Osteoblast (primary cell): ENCODE data around the gene NEK10. TPM values are rescaled to one million over a fixed set of nuclear protein-coding genes. Genes with fewer than 3 reads are reported as not detected.
A peak's percentile ranks its signal among the peaks of the same experiment; 100 is the strongest.

Experiments
- DNase-seq: peaks from one replicate; pipeline ENCODE4 v3.0.0; 2011; ENCODE audit warnings: low spot score, mixed read lengths; ENCODE audit not compliant: insufficient read length; ENCODE audit errors: missing footprints
- H2AFZ ChIP-seq: 2 replicates; pipeline ENCODE4 v1.6.0; 2011; ENCODE audit warnings: mild to moderate bottlenecking, low read length
- H3K27ac ChIP-seq: 2 replicates; pipeline ENCODE4 v1.5.1; 2011; ENCODE audit warnings: mild to moderate bottlenecking, low read depth, low read length, moderate library complexity
- H3K27me3 ChIP-seq: 2 replicates; pipeline ENCODE4 v1.6.0; 2012; ENCODE audit warnings: mild to moderate bottlenecking, control low read depth, inconsistent platforms, low read length, moderate library complexity; ENCODE audit not compliant: insufficient read depth
- H3K36me3 ChIP-seq: 2 replicates; pipeline ENCODE4 v1.5.1; 2011; ENCODE audit warnings: mild to moderate bottlenecking, low read length, control low read depth, moderate library complexity; ENCODE audit not compliant: insufficient read depth
- H3K4me1 ChIP-seq: 2 replicates; pipeline ENCODE4 v1.5.1; 2011; ENCODE audit warnings: mild to moderate bottlenecking, low read length, control low read depth, moderate library complexity; ENCODE audit not compliant: insufficient read depth
- H3K4me2 ChIP-seq: 2 replicates; pipeline ENCODE4 v1.6.0; 2011; ENCODE audit warnings: mild to moderate bottlenecking, low read length; ENCODE audit not compliant: insufficient read depth
- H3K4me3 ChIP-seq: fragments of 200-600 bp; sonication (generic); 3 replicates; pipeline ENCODE4 v1.5.1; 2012; ENCODE audit warnings: mild to moderate bottlenecking, low read length, inconsistent platforms; ENCODE audit not compliant: insufficient read depth
- H3K79me2 ChIP-seq: 2 replicates; pipeline ENCODE4 v1.6.0; 2012; ENCODE audit warnings: mild to moderate bottlenecking, low read length, control low read depth, inconsistent platforms; ENCODE audit not compliant: insufficient read depth
- H3K9me3 ChIP-seq: 2 replicates; pipeline ENCODE4 v1.5.1; 2011; ENCODE audit warnings: low read depth, low read length, control low read depth
- H4K20me1 ChIP-seq: 2 replicates; pipeline ENCODE4 v1.6.0; 2012; ENCODE audit warnings: mild to moderate bottlenecking, low read length, control low read depth; ENCODE audit not compliant: insufficient read depth
- total RNA-seq: library from RNA; depleted of rRNA; stranded (reverse); fragments of >200 nt; gene quantifications from 2 replicates; pipeline ENCODE4 v1.2.3, GENCODE V29; 2012
- TF ChIP-seq, protein P1 (sequence below): IDR thresholded peaks from 2 replicates; pipeline ENCODE4 v1.5.1; 2011; ENCODE audit warnings: mild to moderate bottlenecking, low read depth, low read length, moderate library complexity; ENCODE audit errors: extremely low read depth

Gene NEK10
- total RNA-seq, 1 donor = 69.8 TPM

DNA sequence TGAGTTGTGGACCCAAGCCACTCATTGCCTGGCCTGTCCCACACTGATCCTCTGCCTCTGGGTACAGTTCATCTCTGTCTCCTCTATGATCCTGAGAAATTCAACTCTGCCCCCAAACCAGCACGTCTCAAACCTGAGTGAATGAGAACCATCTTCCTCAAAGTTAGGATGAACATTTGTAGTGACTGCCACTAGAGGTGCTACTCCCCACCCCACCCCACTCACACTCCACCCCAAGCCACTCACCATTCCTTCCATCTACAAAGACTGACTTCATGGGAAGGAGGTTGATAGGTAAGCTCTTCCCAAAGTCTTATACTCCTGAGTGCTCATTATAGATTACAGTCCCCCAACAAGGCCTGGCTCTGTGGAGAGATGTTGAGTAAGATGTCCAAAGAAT lies 43.8 kb downstream of the NEK10 start:
- H3K79me2 ChIP-seq = no peaks in the 10 kb centered on the region
- peaks cover 7% of the 10 kb centered on the region for H3K36me3 ChIP-seq
- peak overlapping the region; percentile 46 for H3K27ac ChIP-seq
- TF ChIP-seq, protein P1, sequence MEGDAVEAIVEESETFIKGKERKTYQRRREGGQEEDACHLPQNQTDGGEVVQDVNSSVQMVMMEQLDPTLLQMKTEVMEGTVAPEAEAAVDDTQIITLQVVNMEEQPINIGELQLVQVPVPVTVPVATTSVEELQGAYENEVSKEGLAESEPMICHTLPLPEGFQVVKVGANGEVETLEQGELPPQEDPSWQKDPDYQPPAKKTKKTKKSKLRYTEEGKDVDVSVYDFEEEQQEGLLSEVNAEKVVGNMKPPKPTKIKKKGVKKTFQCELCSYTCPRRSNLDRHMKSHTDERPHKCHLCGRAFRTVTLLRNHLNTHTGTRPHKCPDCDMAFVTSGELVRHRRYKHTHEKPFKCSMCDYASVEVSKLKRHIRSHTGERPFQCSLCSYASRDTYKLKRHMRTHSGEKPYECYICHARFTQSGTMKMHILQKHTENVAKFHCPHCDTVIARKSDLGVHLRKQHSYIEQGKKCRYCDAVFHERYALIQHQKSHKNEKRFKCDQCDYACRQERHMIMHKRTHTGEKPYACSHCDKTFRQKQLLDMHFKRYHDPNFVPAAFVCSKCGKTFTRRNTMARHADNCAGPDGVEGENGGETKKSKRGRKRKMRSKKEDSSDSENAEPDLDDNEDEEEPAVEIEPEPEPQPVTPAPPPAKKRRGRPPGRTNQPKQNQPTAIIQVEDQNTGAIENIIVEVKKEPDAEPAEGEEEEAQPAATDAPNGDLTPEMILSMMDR = peak; percentile 13
- no peak overlapping the region for H3K4me3 ChIP-seq
- no peak overlapping the region for H3K4me2 ChIP-seq
- H3K27me3 ChIP-seq = no peaks in the 10 kb centered on the region
- no peaks in the 10 kb centered on the region for H4K20me1 ChIP-seq
- no peak overlapping the region for H2AFZ ChIP-seq
- H3K9me3 ChIP-seq = no peaks in the 10 kb centered on the region
- H3K4me1 ChIP-seq = peaks cover 23% of the 10 kb centered on the region
- DNase-seq = no peak

DNA sequence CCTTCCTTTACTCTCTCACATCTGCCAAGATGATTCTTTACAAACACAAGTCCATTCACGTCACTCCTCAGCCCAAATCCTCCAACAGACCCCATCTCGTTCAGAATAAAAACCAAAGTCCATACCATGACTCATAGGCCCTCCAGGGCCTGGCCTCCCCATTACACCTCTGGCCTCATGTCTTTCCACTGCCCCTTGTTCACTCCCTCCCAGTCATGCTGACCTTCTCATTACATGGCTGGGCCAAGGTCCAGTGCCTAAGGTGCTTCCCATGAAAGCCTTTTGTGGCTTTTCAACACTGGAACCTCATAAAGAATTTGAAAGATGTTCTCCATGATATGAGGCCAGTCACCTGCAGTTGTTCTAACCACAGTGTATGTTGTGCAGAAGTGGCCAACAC lies 44.5 kb downstream of the NEK10 start:
- no peak overlapping the region for H3K4me2 ChIP-seq
- H3K4me1 ChIP-seq = peaks cover 23% of the 10 kb centered on the region
- H3K27ac ChIP-seq = no peak overlapping the region
- no peaks in the 10 kb centered on the region for H3K27me3 ChIP-seq
- H2AFZ ChIP-seq = no peak overlapping the region
- no peak overlapping the region for H3K4me3 ChIP-seq
- no peaks in the 10 kb centered on the region for H4K20me1 ChIP-seq
- no peaks in the 10 kb centered on the region for H3K79me2 ChIP-seq
- no peaks in the 10 kb centered on the region for H3K9me3 ChIP-seq
- peaks cover 7% of the 10 kb centered on the region for H3K36me3 ChIP-seq
- DNase-seq = no peak
- TF ChIP-seq, protein P1 = no peak

DNA sequence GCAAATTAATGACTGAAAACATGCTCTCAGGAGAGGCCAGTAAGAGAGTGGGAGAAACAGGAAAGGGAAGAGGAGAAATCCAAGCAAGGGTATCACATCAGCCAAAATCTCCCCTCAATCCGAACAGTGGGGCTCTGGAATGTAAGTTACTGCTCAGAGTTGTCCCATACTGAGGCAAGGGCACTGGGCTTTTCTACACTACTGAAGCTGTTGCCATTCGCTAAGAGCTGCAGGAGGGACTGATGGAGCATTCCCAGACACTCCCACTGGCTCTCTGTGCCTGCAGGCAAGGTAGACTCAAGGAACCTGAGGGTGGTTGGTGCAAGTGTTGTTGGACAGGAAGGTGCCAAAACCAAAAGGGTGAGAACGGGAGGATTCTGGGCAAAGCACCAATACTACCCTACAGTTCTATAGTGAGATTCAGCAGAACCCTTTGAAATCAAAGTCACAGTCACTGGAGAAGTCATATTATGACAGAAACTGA lies 46.1 kb downstream of the NEK10 start:
- Histone ChIP-seq H3K27me3 (no peaks in the 10 kb centered on the region), H2AFZ (no peak overlapping the region), H3K36me3 (peaks cover 4% of the 10 kb centered on the region), H3K9me3 (no peaks in the 10 kb centered on the region), H4K20me1 (no peaks in the 10 kb centered on the region), H3K27ac (no peak overlapping the region), H3K4me3 (no peak overlapping the region), H3K4me1 (peaks cover 23% of the 10 kb centered on the region), H3K4me2 (no peak overlapping the region), H3K79me2 (no peaks in the 10 kb centered on the region)
- DNase-seq = no peak
- TF ChIP-seq, protein P1 = no peak

DNA sequence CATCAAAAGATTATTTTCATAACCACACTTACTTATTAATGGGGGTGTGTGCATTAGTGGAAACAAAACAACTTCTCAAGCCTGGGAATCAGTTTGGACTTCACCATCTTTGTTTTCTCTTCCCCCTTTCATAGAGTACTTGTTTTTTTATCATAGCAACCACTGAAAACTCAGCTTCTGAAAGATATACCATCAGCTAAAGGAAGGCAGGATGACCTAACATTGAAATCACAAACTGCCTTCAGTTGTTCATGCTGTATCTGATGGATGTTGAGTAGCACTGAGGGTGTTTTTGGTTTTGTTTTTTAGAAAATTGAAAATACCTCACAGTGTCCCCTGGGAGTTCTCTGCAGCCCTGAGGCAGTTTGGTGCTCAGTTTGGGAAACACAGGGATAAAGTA lies 46.5 kb downstream of the NEK10 start:
- Histone ChIP-seq H2AFZ (no peak overlapping the region), H3K4me1 (peaks cover 23% of the 10 kb centered on the region), H4K20me1 (no peaks in the 10 kb centered on the region), H3K36me3 (peaks cover 4% of the 10 kb centered on the region), H3K9me3 (no peaks in the 10 kb centered on the region), H3K79me2 (no peaks in the 10 kb centered on the region), H3K27me3 (no peaks in the 10 kb centered on the region), H3K27ac (no peak overlapping the region), H3K4me2 (no peak overlapping the region), H3K4me3 (no peak overlapping the region)
- TF ChIP-seq, protein P1 = no peak
- DNase-seq = no peak
